Measurements from ENCODE around the gene DSG3.
"Not testable (repeated sequence)": the region's sequence is repeated elsewhere in the genome, so short reads cannot be mapped to it uniquely, and the experiment has no call there.

DNA sequence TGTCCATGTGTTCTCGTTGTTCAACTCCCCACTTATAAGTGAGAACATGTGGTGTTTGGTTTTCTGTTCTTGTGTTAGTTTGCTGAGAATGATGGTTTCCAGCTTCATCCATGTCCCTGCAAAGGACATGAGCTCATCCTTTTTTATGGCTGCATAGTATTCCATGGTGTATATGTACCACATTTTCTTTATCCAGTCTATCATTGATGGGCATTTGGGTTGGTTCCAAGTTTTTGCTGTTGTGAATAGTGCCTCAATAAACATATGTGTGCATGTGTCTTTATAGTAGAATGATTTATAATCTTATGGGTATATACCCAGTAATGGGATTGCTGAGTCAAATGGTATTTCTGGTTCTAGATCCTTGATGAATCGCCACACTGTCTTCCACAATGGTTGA, 59.6 kb downstream of the DSG3 start:
- TF ChIP-seq, protein P1, sequence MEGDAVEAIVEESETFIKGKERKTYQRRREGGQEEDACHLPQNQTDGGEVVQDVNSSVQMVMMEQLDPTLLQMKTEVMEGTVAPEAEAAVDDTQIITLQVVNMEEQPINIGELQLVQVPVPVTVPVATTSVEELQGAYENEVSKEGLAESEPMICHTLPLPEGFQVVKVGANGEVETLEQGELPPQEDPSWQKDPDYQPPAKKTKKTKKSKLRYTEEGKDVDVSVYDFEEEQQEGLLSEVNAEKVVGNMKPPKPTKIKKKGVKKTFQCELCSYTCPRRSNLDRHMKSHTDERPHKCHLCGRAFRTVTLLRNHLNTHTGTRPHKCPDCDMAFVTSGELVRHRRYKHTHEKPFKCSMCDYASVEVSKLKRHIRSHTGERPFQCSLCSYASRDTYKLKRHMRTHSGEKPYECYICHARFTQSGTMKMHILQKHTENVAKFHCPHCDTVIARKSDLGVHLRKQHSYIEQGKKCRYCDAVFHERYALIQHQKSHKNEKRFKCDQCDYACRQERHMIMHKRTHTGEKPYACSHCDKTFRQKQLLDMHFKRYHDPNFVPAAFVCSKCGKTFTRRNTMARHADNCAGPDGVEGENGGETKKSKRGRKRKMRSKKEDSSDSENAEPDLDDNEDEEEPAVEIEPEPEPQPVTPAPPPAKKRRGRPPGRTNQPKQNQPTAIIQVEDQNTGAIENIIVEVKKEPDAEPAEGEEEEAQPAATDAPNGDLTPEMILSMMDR (IDR thresholded peaks at IDR 0.05): not testable (repeated sequence)
- not testable (repeated sequence) for TF ChIP-seq POLR2A (IDR thresholded peaks at IDR 0.05)
